ENCODE data around the gene SEMA7A.
"Not testable (repeated sequence)": the region's sequence is repeated elsewhere in the genome, so short reads cannot be mapped to it uniquely, and the experiment has no call there.

SEMA7A gene, protein sequence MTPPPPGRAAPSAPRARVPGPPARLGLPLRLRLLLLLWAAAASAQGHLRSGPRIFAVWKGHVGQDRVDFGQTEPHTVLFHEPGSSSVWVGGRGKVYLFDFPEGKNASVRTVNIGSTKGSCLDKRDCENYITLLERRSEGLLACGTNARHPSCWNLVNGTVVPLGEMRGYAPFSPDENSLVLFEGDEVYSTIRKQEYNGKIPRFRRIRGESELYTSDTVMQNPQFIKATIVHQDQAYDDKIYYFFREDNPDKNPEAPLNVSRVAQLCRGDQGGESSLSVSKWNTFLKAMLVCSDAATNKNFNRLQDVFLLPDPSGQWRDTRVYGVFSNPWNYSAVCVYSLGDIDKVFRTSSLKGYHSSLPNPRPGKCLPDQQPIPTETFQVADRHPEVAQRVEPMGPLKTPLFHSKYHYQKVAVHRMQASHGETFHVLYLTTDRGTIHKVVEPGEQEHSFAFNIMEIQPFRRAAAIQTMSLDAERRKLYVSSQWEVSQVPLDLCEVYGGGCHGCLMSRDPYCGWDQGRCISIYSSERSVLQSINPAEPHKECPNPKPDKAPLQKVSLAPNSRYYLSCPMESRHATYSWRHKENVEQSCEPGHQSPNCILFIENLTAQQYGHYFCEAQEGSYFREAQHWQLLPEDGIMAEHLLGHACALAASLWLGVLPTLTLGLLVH
- total RNA-seq = 27.4 to 79.5 (median 55.9) reads per million in 17 experiments

DNA sequence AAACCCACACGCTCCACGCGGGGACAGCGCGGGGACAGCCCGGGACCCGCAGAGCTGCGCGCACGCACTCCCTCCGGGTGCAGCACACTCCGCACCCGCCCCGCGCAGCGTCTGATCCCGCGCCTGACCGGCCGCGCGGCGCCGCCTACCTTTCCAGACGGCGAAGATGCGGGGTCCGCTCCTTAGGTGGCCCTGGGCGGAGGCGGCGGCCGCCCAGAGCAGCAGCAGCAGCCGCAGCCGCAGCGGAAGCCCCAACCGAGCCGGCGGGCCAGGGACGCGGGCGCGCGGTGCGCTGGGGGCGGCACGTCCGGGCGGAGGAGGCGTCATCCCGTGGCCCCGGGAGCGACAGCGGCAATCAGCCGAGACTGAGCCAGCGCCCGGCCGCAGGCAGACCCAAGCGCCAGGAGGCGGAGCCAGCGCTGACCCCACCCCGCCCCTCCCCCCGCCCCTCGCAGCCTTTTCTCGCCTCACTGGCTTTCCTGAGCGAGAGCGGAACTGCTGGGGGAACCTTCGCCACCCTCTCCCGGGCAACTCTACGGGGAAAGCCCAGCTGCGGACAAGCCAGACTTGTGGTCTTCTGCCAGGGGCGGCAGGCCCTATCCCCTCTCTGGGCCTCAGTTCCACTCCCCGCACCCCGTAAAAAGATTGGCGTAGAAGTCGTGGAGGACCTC, at the start of gene SEMA7A:
TSS of gene SEMA7A (minus strand) at position 367 of the 671 bp plus-strand sequence. CDS start at position 327, 40 bp downstream.
- peak; percentile 92 to 96 (median 94) for DNase-seq

GRCh38 chr15:74482661-74483060, 48.9 kb upstream of the SEMA7A start:
- DNase-seq = peak in 1 of 4 experiments; percentile 15

- not testable (repeated sequence) for DNase-seq
These were observed 46.6 kb upstream of the SEMA7A start for GRCh38 chr15:74480364-74480763.

GRCh38 chr15:74471621-74472020, 37.9 kb upstream of the SEMA7A start:
- not testable (repeated sequence) for DNase-seq

GRCh38 chr15:74470631-74471395, 37.1 kb upstream of the SEMA7A start:
- DNase-seq = no peak

GRCh38 chr15:74468341-74469032, 34.7 kb upstream of the SEMA7A start:
- no peak for DNase-seq

- DNase-seq = no peak
These were observed 32.8 kb upstream of the SEMA7A start for GRCh38 chr15:74466570-74466969.

DNA sequence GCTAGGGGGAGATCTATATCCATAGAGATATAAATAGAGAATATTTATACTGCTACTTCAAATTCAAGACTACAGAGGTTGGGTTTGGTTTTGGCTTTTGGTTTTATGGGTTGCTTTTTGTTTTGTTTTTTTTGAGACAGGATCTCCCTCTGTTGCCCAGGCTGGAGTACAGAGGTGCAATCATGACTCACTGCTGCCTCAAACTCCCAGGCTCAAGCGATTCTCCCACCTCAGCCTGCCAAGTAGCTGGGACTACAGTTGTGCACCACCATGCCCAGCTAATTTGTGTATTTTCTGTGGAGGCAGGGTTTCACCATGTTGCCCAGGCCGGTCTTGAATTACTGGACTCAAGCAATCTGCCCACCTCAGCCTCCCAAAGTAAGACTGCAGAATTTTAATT, 31.1 kb upstream of the SEMA7A start:
- no peak for DNase-seq

- peak; percentile 65 to 87 (median 74) for DNase-seq
These were observed 30.5 kb upstream of the SEMA7A start for GRCh38 chr15:74464216-74464615.

DNA sequence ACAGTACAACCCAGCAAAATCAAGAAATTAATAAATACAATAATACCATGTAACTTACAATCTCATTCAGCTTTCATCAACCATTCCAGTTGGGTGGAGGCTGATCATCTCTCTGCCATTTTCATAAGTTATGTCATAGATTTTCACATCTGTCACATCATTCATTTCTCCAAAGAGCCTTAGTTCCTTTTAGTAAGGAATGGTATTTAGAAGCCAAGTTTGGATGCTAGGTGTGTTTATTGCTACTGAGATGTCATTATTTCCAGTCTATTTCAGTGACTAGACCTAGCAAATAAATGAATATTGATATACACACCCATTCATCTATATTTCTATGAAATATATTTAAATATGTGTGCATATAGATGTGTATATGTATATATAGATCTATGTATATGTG, 29.9 kb upstream of the SEMA7A start:
- DNase-seq = no peak

DNA sequence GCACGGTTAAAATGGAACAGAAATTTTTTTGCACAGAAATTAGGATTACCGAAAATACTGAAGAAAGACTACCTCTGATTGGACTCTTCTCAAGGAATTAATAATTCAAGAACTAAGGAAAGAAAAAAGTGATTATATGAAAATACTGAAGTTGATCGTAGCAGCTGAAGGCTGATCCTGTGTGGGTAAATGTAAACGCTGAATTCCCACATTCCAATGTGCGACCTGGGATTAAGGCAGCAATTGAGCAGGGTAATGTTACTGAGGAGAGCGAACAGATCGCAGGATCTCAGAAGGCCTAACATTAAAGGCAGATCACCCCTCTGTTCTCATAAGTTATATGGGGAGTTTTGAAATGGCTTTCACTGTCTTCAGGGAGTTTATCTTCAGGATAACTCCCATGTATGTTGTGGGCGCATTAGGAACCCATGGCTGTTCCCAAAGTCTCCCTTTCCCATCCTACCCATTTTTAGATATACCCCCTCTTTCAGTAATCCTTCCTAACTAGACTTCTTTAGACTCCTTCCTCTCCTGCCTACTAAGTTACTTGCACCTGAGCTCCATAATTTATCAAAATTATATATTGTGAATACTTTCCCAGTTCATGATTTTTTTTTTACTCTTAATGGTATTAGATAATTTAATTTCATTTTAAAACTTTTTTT, 28.2 kb upstream of the SEMA7A start:
- DNase-seq = no peak

GRCh38 chr15:74460871-74461846, 27.4 kb upstream of the SEMA7A start, which contains the start of gene UBL7:
Gene UBL7 (minus strand): TSS chr15:74461160. CDS start chr15:74458867, 2,293 bp downstream.
- peak; percentile 97 to 98 (median 98) for DNase-seq

DNA sequence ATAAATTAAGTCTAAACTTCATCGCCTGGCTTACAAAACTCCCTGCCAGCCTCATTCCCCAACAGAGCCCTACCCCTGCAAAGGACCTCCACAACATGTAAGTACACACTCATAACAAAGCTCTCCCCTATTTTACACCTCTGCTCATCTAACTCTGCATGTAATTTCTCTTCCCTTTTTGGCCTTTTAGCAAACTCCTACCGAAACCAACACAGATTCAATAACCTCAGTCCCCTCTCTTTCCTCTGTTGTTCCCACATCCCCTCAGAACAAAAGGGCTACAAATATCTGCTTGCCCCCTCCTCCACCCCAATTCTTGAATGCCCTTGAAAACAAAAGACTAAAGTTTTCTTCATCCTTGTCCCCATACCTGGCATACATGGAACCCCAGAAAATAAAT, 26.5 kb upstream of the SEMA7A start:
- DNase-seq = no peak

GRCh38 chr15:74459798-74460197, 26.0 kb upstream of the SEMA7A start:
- not testable (repeated sequence) for DNase-seq

GRCh38 chr15:74458473-74458872, 24.7 kb upstream of the SEMA7A start:
- DNase-seq = no peak

- not testable (repeated sequence) for DNase-seq
These were observed 23.3 kb upstream of the SEMA7A start for GRCh38 chr15:74457036-74457435.

DNA sequence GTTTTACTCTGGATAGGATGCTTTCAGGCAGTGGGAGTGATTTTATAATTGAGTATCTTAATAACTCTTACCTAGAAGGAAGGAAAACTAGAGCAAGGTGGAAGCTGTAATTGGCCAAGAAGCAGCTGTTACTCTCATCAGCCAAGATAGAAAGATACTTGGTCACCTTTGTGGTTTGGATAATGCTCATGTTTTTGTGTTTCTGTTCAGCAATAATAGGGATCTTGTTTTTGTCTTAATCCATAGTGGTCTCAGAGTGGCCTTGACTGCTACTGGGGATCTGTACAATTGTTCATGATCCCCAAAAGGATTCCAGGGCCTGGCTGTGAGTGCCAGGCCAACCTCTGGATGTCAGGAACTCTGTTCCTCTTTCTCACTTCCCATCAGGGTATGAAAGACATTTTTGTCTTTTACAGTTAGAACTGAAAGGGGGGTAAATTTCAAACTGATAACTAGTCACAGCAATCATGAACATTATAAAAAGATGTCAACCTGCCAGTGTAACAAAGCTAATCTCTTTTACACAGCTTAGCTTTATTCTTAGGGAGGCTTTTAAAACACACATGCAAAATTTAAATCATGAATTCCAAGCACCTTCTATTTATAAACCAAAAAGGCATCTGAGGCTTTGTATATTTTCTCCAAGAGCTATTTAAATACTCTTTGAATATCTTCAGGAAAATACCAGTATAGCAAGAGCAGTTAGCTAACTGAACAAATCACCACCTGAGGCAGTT, 21.2 kb upstream of the SEMA7A start:
- peak in 2 of 4 experiments; percentile 15 to 54 for DNase-seq

GRCh38 chr15:74453925-74454763, 20.4 kb upstream of the SEMA7A start:
- DNase-seq = peak in 3 of 4 experiments; percentile 15 to 49 (median 29)
